AG20443 (cell line): ENCODE data around the gene CHMP4A.
A peak's percentile ranks its signal among the peaks of the same experiment; 100 is the strongest.
"Not testable (repeated sequence)": the region's sequence is repeated elsewhere in the genome, so short reads cannot be mapped to it uniquely, and the experiment has no call there.

ENCODE experiments used
- DNase-seq: peaks from one replicate; pipeline ENCODE4 v3.0.0; 2012; ENCODE audit warnings: low spot score, mixed read lengths

Gene CHMP4A

GRCh38 chr14:24246765-24247212 lies 33.5 kb upstream of the CHMP4A start:
- DNase-seq, result no peak

GRCh38 chr14:24245350-24245749 lies 32.1 kb upstream of the CHMP4A start:
- not testable (repeated sequence) for DNase-seq

- DNase-seq, result no peak
These were observed 30.1 kb upstream of the CHMP4A start for GRCh38 chr14:24243336-24243836.

GRCh38 chr14:24241829-24242443 lies 28.6 kb upstream of the CHMP4A start:
- DNase-seq, result peak; percentile 97

- no peak for DNase-seq
These were observed 27.0 kb upstream of the CHMP4A start for GRCh38 chr14:24240110-24240918.

GRCh38 chr14:24238527-24239037 lies 25.3 kb upstream of the CHMP4A start:
- no peak for DNase-seq

- no peak for DNase-seq
These were observed 24.8 kb upstream of the CHMP4A start for GRCh38 chr14:24238123-24238522.

GRCh38 chr14:24237463-24237955 lies 24.2 kb upstream of the CHMP4A start:
- DNase-seq, result no peak

GRCh38 chr14:24236689-24237462 lies 23.6 kb upstream of the CHMP4A start:
- no peak for DNase-seq

- DNase-seq, result no peak
These were observed 22.8 kb upstream of the CHMP4A start for GRCh38 chr14:24235804-24236688.

- DNase-seq, result no peak
These were observed 21.1 kb upstream of the CHMP4A start for GRCh38 chr14:24234095-24235005.

GRCh38 chr14:24233538-24233866 lies 20.2 kb upstream of the CHMP4A start:
- no peak for DNase-seq

GRCh38 chr14:24232645-24233537 lies 19.6 kb upstream of the CHMP4A start, which contains the start of gene GMPR2:
Gene GMPR2, plus strand, starts transcription at chr14:24232929. Its CDS starts 325 bp downstream, at chr14:24233254.
- DNase-seq, result no peak

GRCh38 chr14:24232121-24232644 lies 18.9 kb upstream of the CHMP4A start, which contains the start of gene NEDD8:
Gene NEDD8, minus strand, starts transcription at chr14:24232367. Its CDS starts 100 bp downstream, at chr14:24232267.
- peak; percentile 94 for DNase-seq

GRCh38 chr14:24231263-24232120 lies 18.2 kb upstream of the CHMP4A start:
- no peak for DNase-seq

GRCh38 chr14:24228902-24229301 lies 15.6 kb upstream of the CHMP4A start:
- no peak for DNase-seq

- no peak for DNase-seq
These were observed 13.2 kb upstream of the CHMP4A start for GRCh38 chr14:24226473-24226872.
